AG04449 (cell line): ENCODE measurements around the gene TMPO.
"Not testable (repeated sequence)": the region's sequence is repeated elsewhere in the genome, so short reads cannot be mapped to it uniquely, and the experiment has no call there.

Experiments
- CTCF ChIA-PET: fragments of 350-600 bp; formaldehyde crosslinking; extraction: SDS; loops from one replicate; lab custom pipeline; 2021; ENCODE audit warnings: antibody characterized with exemption; lab: Yijun Ruan, JAX
- POLR2A ChIA-PET: fragments of 400-600, 350-600 bp; formaldehyde crosslinking; extraction: SDS; loops from one replicate; lab custom pipeline; 2020; ENCODE audit warnings: antibody characterized with exemption, inconsistent platforms; lab: Yijun Ruan, JAX
- DNase-seq: peaks from one replicate; pipeline ENCODE4 v3.0.0-alpha.2; 2010; ENCODE audit warnings: low read depth, low spot score
- H3K4me3 ChIP-seq: 2 replicates; pipeline ENCODE4 v1.5.1; 2011; ENCODE audit warnings: low read depth, mild to moderate bottlenecking, control low read depth, low read length
- TF ChIP-seq, protein P1 (sequence below): IDR thresholded peaks from one replicate; pipeline ENCODE4 v1.5.1; 2011; ENCODE audit warnings: mild to moderate bottlenecking, moderate library complexity, low read length, control low read depth, inconsistent platforms; ENCODE audit not compliant: insufficient read depth; ENCODE audit errors: missing control alignments

TMPO gene

DNA sequence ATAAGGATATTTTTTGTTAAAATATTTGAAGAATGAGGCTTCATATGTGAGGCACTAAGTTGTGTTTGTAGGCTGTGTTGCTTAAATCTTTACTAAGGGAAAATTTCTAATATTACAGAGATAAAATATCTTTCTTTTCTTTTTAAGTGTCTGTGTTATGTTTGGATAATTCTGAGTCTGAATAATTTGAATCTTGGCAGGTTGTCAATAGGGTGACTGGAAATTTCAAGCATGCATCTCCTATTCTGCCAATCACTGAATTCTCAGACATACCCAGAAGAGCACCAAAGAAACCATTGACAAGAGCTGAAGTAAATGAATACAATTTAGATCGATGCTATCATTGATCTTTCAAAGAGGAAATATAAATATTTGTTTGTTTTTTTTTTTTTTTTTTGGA is 29.4 kb downstream of the TMPO start:
- ChIA-PET POLR2A (no interaction called here), CTCF (interaction anchor here (0.7 to 7.4 kb wide), 3 partner anchors 11 to 139 kb away, joined by 4 to 59 read pairs (median 47); no protein-coding TSS in a partner anchor)
- no peak for DNase-seq
- TF ChIP-seq, protein P1, sequence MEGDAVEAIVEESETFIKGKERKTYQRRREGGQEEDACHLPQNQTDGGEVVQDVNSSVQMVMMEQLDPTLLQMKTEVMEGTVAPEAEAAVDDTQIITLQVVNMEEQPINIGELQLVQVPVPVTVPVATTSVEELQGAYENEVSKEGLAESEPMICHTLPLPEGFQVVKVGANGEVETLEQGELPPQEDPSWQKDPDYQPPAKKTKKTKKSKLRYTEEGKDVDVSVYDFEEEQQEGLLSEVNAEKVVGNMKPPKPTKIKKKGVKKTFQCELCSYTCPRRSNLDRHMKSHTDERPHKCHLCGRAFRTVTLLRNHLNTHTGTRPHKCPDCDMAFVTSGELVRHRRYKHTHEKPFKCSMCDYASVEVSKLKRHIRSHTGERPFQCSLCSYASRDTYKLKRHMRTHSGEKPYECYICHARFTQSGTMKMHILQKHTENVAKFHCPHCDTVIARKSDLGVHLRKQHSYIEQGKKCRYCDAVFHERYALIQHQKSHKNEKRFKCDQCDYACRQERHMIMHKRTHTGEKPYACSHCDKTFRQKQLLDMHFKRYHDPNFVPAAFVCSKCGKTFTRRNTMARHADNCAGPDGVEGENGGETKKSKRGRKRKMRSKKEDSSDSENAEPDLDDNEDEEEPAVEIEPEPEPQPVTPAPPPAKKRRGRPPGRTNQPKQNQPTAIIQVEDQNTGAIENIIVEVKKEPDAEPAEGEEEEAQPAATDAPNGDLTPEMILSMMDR = no peak
- no peak overlapping the region for H3K4me3 ChIP-seq

DNA sequence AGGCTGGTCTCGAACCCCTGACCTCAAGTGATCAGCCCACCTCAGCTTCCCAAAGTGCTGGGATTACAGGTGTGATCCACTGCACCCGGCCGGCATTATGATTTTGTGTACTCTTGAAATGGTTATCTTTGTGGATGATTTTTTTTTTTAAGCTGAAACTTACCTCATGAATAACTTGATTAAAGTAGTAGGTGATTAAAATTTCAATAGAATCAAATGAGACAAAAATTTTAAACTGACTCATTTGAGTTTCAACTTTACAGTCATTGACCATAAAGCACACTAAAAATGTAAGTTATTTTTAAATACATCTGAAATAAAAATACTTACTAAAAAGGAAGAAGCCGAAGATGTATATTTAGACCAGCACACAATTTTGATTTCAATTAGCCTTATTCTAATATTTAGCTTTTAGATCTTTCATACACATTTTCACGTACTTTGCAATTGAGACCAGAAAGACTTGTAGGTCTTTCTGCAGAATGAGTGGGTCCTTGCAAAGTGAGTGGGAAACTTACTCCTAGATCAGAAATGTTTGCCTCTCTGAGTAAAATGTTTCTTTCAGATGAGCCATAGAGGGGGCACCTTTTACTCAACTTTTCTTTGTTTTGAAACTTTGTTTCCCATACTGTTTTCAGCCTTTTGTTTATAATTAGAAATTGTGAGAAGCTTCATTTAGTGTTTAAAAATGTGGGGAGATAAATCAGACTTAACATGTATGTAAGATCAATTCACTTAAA is 34.2 kb downstream of the TMPO start:
- DNase-seq = no peak

DNA sequence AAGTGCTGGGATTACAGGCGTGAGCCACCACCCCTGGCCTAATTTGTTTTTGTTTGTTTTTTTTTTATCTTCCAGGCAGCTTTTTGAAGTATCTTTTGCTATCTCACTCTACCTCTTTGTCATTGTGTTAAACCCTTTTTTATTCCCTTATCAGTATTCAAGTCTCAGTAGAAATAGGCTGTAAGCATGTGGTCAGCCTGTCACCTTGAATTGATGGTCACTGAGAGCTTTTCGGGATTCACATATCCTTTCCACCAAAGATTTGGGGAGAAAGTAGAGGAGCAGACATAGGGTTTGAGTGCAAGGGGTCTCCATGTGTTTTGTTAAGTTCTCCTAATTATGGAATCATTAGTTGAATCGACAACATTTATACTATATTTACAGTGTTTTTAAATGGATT is 36.4 kb downstream of the TMPO start:
- no peak overlapping the region for H3K4me3 ChIP-seq
- ChIA-PET CTCF (interaction anchor here (1.5 to 7.4 kb wide), 3 partner anchors 13 to 20 kb away, joined by 4 to 59 read pairs (median 5); no protein-coding TSS in a partner anchor), POLR2A (no interaction called here)
- TF ChIP-seq, protein P1 = no peak
- no peak for DNase-seq

More for the DNA sequence above, 34.2 kb downstream of the TMPO start:
- CTCF ChIA-PET = interaction anchor here (1.5 to 7.4 kb wide), 5 partner anchors 10 to 105 kb away, joined by 3 to 59 read pairs (median 4); no protein-coding TSS in a partner anchor
- POLR2A ChIA-PET = no interaction called here
- TF ChIP-seq, protein P1 = no peak
- no peak overlapping the region for H3K4me3 ChIP-seq

DNA sequence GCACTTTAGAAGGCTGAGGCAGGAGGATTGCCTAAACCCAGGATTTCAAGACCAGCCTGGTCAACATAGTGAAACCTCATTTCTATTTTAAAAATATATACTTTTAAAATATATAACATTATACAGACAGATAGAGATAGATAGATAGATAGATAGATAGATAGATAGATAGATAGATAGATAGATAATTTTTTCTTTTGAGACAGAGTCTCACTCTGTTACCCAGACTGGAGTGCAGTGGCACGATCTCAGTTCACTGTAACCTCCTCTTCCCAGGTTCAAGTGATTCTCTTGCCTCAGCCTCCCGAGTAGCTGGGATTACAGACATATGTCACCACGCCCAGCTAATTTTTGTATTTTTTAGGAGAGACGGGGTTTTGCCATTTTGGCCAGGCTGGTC is 42.7 kb downstream of the TMPO start:
- H3K4me3 ChIP-seq, DNase-seq, POLR2A ChIA-PET: not testable (repeated sequence)
- CTCF ChIA-PET = interaction anchor here (3.8 kb wide), 1 partner anchor 9 kb away, joined by 14 read pairs; no protein-coding TSS in a partner anchor

DNA sequence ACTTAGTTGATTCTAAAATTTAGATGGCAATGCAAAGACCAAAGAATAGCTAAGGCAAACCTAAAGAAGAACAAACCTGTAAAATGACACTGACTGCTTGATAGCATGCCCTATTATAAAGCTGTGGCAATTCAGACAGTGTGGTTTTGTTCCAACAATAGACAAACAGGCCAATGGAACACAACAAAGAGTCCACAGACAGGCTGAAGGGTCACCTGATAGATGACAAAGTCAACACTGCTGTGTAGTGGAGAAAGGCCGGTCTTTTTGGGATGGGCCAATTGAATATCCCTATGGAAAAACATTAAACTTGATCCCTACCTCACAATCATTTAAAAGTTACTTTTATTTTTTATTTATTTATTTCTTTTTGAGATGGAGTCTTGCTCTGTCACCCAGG is 44.3 kb downstream of the TMPO start:
- POLR2A ChIA-PET = no interaction called here
- no peak for DNase-seq
- CTCF ChIA-PET = no interaction called here
- TF ChIP-seq, protein P1 = no peak
- no peak overlapping the region for H3K4me3 ChIP-seq

DNA sequence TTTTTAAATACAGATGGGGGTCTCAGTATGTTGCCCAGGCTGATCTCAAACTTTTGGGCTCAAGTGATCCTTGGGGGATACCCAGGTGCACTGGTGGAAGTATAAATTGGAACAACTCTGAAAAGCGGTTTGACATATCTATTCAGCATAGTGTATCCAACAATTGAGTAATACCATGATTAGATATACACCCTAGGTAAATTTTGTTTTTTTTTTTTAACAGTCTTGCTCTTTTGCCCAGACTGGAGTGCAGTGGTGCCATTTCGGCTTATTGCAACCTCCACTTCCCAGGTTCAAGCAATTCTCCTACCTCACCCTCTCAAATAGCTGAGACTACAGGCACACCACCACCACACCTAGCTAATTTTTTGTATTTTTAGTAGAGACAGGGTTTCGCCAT is 46.5 kb downstream of the TMPO start:
- CTCF ChIA-PET = interaction anchor here (1.0 kb wide), 1 partner anchor 12 kb away, joined by 3 read pairs; no protein-coding TSS in a partner anchor
- no peak for DNase-seq
- TF ChIP-seq, protein P1 = no peak
- POLR2A ChIA-PET = no interaction called here
- no peak overlapping the region for H3K4me3 ChIP-seq
